ENCODE measurements around the gene ZBED3. TPM values are rescaled to one million over a fixed set of nuclear protein-coding genes. Genes with fewer than 3 reads are reported as not detected.

Gene ZBED3
- total and polyA plus RNA-seq, 2 of the 8 experiments (the other 6 are each of a cell fraction or from before 2014, with no cell fraction given), result 7.9 to 9.4 TPM

- TF ChIP-seq TAF1 (IDR thresholded peaks at IDR 0.05; ENCODE audit: low read depth, low read length) (peak; percentile 49; the same call in 1 of the 2 replicates), BCL11A (IDR thresholded peaks at IDR 0.05; ENCODE audit: low read depth in 2 of 2, low read length in 2 of 2) (no peak), MAFK (IDR thresholded peaks at IDR 0.05; ENCODE audit: low read depth, low read length) (no peak), POU5F1 (IDR thresholded peaks at IDR 0.05; ENCODE audit: low read depth, low read length) (no peak), CTCF (IDR thresholded peaks at IDR 0.05; ENCODE audit: control extremely low read depth in 1 of 3, insufficient read depth in 1 of 3, low read depth in 1 of 3, low read length in 3 of 3) (peak; percentile 72 to 90 (median 82)), MAX (IDR thresholded peaks at IDR 0.05) (peak; percentile 76; the same call in 1 of the 2 replicates)
Measured at GRCh38 chr5:77076961-77077828, 9.9 kb downstream of the ZBED3 start (continued).
